Adipocyte (in vitro differentiated cells): ENCODE data around the gene CENPF.

Experiments used
- DNase-seq: peaks from one replicate; pipeline ENCODE4 v3.0.0-alpha.2; 2015; ENCODE audit warnings: low read depth
- H3K27me3 ChIP-seq: replicated peaks from 2 replicates; pipeline ENCODE4 v1.7.0; 2013; ENCODE audit warnings: mild to moderate bottlenecking, low read length, moderate library complexity; ENCODE audit not compliant: control insufficient read depth, insufficient read depth
- H3K36me3 ChIP-seq: 2 replicates; pipeline ENCODE4 v1.7.0; 2013; ENCODE audit warnings: low read length, mild to moderate bottlenecking, moderate library complexity; ENCODE audit not compliant: control insufficient read depth, insufficient read depth, severe bottlenecking
- H3K4me1 ChIP-seq: 2 replicates; pipeline ENCODE4 v1.7.0; 2013; ENCODE audit warnings: mild to moderate bottlenecking, low read length, moderate library complexity; ENCODE audit not compliant: control insufficient read depth, insufficient read depth
- H3K4me3 ChIP-seq: 2 replicates; pipeline ENCODE4 v1.7.0; 2013; ENCODE audit warnings: mild to moderate bottlenecking, low read length, moderate library complexity
- H3K9ac ChIP-seq: 2 replicates; pipeline ENCODE4 v1.7.0; 2013; ENCODE audit warnings: mild to moderate bottlenecking, low read length, moderate library complexity
- H3K9me3 ChIP-seq: 2 replicates; pipeline ENCODE4 v1.7.0; 2013; ENCODE audit warnings: mild to moderate bottlenecking, low read length, moderate library complexity; ENCODE audit not compliant: control insufficient read depth

CENPF gene

DNA sequence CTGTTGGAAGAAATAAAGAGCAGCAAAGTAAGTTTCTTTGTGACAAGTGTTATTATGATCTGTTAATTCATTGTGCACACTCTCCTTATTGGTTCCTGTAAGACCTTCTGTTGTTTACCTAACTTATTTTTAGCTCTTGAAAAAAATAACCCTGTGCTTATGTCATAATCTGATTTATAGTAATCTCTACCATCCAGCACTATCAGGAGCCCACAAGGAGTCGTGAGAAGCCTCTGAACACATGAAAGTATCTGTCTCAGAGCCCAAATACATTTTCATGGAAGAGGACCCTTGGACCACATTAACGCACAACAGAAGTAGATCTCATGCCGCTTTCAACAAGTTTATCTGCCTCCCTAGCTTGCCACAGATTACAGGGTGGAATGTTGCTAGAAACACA lies 45.8 kb downstream of the CENPF start:
- DNase-seq: no peak
- no peaks in the 10 kb centered on the region for H3K36me3 ChIP-seq
- H3K4me3 ChIP-seq: no peak overlapping the region
- H3K9ac ChIP-seq: no peak overlapping the region
- H3K27me3 ChIP-seq: no peaks in the 10 kb centered on the region
- no peaks in the 10 kb centered on the region for H3K9me3 ChIP-seq
- no peaks in the 10 kb centered on the region for H3K4me1 ChIP-seq

DNA sequence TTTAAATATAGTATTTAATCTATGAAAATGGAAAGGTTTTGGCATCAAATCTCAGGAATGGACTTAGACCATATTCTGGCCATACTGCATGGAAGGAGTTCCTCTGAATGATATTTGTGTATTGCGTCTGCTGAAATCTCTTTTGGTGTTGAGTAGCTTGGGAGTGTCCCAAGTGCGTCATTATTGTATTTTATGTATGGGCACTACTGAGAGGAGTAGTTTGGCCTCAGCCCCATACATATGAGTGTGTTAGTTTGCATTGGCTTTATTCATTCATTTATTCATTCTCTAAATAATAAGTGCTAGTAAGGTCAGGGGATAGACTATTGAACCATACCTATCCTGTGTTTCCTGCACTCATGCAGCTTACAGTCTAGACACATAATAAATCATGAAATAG lies 46.6 kb downstream of the CENPF start:
- H3K9me3 ChIP-seq: no peaks in the 10 kb centered on the region
- DNase-seq: no peak
- H3K4me3 ChIP-seq: no peak overlapping the region
- H3K4me1 ChIP-seq: no peaks in the 10 kb centered on the region
- no peaks in the 10 kb centered on the region for H3K36me3 ChIP-seq
- no peak overlapping the region for H3K9ac ChIP-seq
- no peaks in the 10 kb centered on the region for H3K27me3 ChIP-seq

DNA sequence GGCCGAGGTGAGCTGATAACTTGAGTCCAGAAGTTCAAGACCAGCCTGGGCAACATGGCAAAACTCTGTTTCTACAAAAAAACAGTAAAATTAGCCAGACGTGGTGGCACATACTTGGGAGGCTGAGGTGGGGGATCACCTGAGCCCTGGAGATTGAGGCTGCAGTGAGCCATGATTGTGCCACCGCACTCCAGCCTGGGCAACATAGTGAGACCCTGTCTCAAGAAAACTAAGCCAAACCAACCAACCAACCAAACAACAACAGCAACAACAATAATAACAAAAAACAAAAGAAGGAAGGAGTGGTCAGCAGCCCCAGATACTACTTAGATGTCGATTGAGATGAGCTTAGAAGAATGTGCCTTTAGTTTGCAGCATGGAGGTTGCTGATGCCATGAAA lies 47.7 kb downstream of the CENPF start:
- no peak overlapping the region for H3K4me3 ChIP-seq
- no peaks in the 10 kb centered on the region for H3K36me3 ChIP-seq
- no peak overlapping the region for H3K9ac ChIP-seq
- no peaks in the 10 kb centered on the region for H3K4me1 ChIP-seq
- H3K27me3 ChIP-seq: no peaks in the 10 kb centered on the region
- no peak for DNase-seq
- H3K9me3 ChIP-seq: no peaks in the 10 kb centered on the region

DNA sequence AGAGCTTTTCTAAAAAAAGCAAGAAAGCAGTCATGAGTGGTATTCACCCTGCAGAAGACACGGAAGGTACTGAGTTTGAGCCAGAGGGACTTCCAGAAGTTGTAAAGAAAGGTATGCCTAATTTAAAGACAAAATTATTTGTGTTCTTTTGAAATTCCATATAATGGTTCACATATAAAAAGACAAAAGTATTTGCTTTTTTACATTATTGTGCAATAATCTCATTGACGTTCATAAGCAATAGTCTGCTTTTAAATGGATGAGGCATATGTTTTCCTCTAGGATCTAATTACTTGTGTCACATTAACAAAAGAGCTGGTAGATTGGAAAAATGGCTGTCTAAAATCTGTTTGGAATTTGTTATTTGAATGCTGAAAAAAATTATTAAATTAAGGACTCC lies 54.3 kb downstream of the CENPF start:
- no peaks in the 10 kb centered on the region for H3K36me3 ChIP-seq
- no peak for DNase-seq
- no peak overlapping the region for H3K9ac ChIP-seq

DNA sequence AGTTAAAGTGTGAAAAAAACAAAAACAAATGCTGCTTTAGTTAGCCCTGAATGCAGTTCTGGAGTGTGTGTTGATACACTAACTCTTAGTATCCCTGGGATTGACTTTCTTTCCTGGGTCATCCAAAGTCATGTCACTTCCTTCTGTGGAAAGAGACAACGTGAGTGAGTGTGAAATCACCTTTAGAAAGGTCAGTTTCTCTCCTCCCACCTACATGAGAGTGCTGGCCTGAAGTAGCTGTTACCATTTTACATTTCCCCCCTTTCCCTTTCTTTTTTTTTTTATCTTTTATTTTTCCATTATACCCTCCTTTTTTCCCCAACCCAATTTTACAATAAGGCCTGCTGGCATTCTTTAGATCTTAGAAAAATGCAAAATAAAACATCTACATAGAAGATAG lies 55.2 kb downstream of the CENPF start:
- no peak for DNase-seq
- no peaks in the 10 kb centered on the region for H3K27me3 ChIP-seq
- H3K9me3 ChIP-seq: no peaks in the 10 kb centered on the region
- no peak overlapping the region for H3K9ac ChIP-seq
- no peak overlapping the region for H3K4me3 ChIP-seq
- peaks cover 26% of the 10 kb centered on the region for H3K4me1 ChIP-seq
- no peaks in the 10 kb centered on the region for H3K36me3 ChIP-seq

More for the DNA sequence above, 54.3 kb downstream of the CENPF start:
- H3K27me3 ChIP-seq: no peaks in the 10 kb centered on the region
- H3K4me3 ChIP-seq: no peak overlapping the region
- H3K9me3 ChIP-seq: no peaks in the 10 kb centered on the region
- peaks cover 18% of the 10 kb centered on the region for H3K4me1 ChIP-seq

DNA sequence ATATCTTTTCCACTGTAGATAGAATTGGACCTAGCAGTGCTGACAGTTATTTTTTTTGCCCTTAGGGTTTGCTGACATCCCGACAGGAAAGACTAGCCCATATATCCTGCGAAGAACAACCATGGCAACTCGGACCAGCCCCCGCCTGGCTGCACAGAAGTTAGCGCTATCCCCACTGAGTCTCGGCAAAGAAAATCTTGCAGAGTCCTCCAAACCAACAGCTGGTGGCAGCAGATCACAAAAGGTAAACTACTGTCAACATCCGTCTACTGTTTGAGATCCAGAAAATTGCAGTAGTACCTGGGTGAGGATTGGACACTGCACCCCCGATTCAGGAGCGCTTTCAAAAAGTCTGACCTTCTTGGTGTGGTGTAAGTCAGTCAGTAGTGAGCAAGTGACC lies 55.8 kb downstream of the CENPF start:
- Histone ChIP-seq H3K9me3 (no peaks in the 10 kb centered on the region), H3K27me3 (no peaks in the 10 kb centered on the region), H3K9ac (no peak overlapping the region), H3K36me3 (no peaks in the 10 kb centered on the region), H3K4me3 (no peak overlapping the region), H3K4me1 (peaks cover 26% of the 10 kb centered on the region)
- DNase-seq: peak; percentile 64

DNA sequence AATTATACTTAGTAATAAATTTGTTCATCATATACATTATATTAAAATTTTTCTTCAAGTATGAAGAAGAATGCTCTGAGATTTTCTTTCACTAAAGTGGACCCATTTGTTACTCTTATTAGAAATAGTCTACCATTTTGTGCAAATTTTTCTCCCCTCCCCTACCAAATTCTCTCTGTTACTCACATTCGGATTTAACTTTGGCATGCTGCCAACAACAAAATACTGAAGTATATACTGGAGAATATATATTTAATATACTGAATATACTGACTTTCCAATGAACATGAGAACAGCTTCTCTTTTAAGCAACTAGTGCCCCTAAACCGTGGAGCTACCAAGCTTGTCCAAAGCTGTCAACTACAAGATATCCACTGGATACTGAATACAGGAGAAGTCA lies 57.2 kb downstream of the CENPF start:
- DNase-seq: no peak
- Histone ChIP-seq H3K36me3 (no peaks in the 10 kb centered on the region), H3K4me3 (no peak overlapping the region), H3K9me3 (no peaks in the 10 kb centered on the region), H3K27me3 (no peaks in the 10 kb centered on the region), H3K4me1 (peaks cover 26% of the 10 kb centered on the region), H3K9ac (peak overlapping the region; percentile 36)

DNA sequence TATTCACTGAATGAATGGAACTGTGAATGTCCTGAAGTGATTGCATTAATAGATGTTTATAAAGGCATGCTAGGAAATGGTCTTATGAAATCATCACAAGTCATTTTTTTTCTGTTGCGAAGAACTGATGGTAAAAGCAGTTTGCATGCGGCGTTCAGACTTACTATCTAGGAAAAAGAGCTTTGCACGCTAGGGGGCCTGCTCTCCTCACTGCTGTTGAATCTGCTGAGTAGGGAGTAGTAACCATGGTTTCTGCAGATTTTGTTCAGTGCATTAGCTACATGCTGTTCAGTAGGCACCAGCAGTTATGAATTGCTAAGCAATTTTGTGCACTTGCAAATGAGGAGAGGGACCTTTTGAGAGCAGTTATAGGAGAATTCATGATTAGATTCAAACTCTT lies 57.9 kb downstream of the CENPF start:
- Histone ChIP-seq H3K27me3 (no peaks in the 10 kb centered on the region), H3K4me1 (peaks cover 26% of the 10 kb centered on the region), H3K9me3 (no peaks in the 10 kb centered on the region), H3K4me3 (no peak overlapping the region), H3K9ac (peak overlapping the region; percentile 36), H3K36me3 (no peaks in the 10 kb centered on the region)
- peak; percentile 73 for DNase-seq

DNA sequence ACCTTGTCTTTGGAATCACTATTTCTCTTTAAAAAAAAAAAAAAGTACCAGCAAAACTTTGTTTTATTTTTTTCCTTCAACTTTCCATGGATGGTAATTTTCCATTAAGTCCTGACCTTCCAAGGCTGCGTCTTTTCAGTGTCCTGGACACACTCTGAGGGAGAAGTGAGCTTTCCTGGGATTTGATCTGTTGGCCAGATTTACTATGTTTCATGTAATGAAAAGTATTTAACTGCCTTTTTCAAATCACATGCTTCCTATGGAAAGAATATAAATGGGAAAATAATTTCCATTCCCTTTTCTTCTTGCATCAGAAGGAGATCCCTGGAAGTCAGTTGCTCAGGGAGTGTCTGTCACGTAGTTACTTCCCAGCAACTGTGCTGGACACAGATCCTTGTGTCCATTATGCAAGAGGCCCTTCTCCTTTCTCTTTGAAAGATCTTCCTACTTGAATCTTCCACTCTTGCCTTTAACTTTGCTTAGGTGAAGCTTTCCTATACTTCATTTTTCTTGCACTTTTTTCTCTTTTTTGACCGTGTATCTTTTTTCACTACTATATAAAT lies 59.3 kb downstream of the CENPF start:
- Histone ChIP-seq H3K4me3 (no peak overlapping the region), H3K27me3 (no peaks in the 10 kb centered on the region), H3K9me3 (no peaks in the 10 kb centered on the region), H3K36me3 (no peaks in the 10 kb centered on the region), H3K9ac (no peak overlapping the region), H3K4me1 (peaks cover 26% of the 10 kb centered on the region)
- DNase-seq: peak; percentile 23

DNA sequence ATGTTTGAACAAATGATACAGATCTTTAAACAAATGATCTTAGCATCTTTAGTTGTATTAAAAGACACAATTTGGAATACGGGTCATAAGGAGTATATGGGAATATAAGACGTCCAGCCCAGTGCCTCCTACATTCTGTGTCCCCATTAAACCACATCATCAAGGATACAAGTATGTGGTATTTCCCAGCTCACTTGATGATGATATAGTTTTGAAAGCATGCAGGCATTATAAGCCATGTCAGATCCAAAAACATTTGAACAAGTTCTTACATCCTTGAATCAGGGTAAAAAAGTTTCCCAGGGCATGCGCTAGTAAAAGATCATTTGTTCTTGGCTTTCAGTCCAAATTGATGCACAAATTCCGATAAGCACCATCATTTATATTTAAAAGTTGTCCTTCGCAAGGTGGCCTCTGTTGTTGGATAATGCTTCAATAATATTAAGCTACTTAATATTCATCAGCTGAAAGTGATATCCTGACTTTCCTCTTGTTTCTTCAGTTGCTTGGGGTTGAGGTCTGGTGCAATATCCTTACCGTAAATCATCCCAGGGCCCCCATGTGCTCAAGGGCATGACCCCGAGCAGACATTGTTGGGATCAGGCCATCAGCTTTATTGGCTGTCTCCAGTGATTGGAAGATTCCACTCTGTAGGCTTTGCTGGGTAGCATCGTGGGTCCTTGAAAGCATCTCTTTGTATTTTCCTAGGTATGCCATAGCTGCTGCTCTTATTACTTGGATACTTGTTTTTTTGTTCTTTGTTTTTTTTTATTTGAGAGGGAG lies 61.8 kb downstream of the CENPF start:
- Histone ChIP-seq H3K9me3 (no peaks in the 10 kb centered on the region), H3K27me3 (no peaks in the 10 kb centered on the region), H3K4me3 (no peak overlapping the region), H3K4me1 (peaks cover 36% of the 10 kb centered on the region), H3K36me3 (no peaks in the 10 kb centered on the region), H3K9ac (no peak overlapping the region)
- DNase-seq: no peak

DNA sequence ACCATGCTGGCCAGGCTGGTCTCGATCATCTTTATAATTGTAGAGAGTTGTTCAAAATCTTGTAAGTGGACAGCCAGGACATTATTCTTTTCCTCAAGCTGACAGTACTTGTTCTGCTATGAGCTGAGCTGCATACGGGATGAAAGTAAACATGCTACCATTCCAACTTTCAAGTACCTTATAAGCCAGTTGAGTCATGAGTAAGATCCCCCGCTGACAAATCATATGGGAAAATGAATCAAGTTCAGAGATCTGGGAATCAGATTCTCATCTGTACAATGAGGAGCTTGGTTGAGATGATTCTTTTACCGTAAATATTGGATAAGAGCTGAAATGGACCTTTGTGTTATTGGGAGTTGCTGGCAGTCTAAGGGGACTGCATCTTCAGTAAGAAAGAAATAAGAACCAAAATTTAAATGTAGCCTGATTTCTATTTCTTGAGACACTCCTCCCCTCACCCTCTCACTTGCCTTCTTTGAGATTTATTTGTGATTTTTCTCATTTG lies 62.7 kb downstream of the CENPF start:
- DNase-seq: no peak
- Histone ChIP-seq H3K9ac (no peak overlapping the region), H3K4me1 (peaks cover 36% of the 10 kb centered on the region), H3K9me3 (no peaks in the 10 kb centered on the region), H3K4me3 (no peak overlapping the region), H3K27me3 (no peaks in the 10 kb centered on the region), H3K36me3 (no peaks in the 10 kb centered on the region)
